ENCODE results near the gene RARRES2.

RARRES2 gene

DNA sequence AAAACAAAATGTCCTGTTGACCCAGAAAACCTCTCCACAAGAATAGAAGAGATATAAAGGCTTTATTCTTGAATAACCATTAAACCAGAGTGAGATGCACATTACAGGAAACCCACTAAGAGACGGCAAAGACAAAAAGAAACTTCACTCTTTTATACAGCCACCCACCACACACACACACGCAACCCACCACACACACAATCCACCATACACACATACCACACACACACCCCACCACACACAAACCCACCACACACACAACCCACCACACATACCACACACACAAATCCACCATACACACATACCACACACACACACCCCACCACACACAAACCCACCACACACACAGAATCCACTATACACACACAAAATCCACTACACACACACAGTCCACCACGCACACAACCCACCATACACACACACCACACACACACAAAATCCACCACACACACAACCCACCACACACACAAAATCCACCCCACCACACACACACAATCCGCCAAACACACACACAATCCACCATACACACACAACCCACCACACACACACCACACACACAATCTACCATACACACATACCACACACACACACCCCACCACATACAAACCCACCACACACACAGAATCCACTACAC, 17.7 kb upstream of the RARRES2 start:
- Mint-ChIP-seq H3K27me3 (no peaks in the 10 kb centered on the region), H3K4me3 (no peak overlapping the region), H3K27ac (peak overlapping the region; percentile 9 to 70), H3K9me3 (peaks cover 7 to 9% of the 10 kb centered on the region in 2 donors), H3K4me1 (peaks cover 47% of the 10 kb centered on the region)
- peak; percentile 39 for ATAC-seq
- DNase-seq = peak in 1 of 2 donors; percentile 18

GRCh38 chr7:150358433-150358832, 17.0 kb upstream of the RARRES2 start:
- DNase-seq = peak in 1 of 2 donors; percentile 57
- H3K27ac Mint-ChIP-seq = peak overlapping the region; percentile 10 to 51
- peak overlapping the region; percentile 72 to 79 for H3K4me3 Mint-ChIP-seq
- H3K27me3 Mint-ChIP-seq = no peaks in the 10 kb centered on the region
- H3K4me1 Mint-ChIP-seq = peaks cover 42% of the 10 kb centered on the region
- peaks cover 7 to 9% of the 10 kb centered on the region in 2 donors for H3K9me3 Mint-ChIP-seq
- ATAC-seq = peak; percentile 74

DNA sequence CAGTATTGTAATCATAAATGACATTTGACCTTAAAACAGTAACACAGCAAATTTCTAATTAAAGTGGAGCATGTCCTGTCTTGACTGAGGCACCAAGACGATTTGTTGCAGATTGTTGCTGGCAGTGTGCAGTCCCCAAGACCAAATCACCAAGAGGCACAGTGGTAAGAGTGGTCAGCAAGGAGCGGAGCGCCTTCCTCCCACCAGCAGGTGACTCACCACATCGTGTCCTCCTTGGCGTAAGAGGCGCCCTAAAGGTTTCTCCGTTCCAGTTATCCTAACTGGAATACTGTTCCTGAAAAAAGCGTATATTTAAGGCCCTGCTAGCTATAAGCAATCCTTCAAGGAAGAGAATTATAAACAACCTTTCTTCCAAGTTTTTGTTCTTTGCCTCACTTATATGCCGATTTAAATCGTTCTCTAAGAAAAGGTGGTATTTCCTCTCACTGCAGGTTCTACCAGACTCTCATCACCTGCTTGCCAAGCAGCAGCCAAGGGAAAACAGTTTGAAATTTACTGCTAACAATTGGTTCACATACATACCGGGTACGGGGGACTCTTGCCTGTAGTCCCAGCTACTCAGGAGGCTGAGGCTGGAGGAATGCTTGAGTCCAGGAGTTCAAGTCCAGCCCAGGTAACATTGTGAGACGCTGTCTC, 16.5 kb upstream of the RARRES2 start:
- ATAC-seq (peak; percentile 34), DNase-seq (peak in 1 of 2 donors; percentile 7)
- H3K4me3 Mint-ChIP-seq = peak overlapping the region; percentile 72 to 79
- no peaks in the 10 kb centered on the region for H3K27me3 Mint-ChIP-seq
- peaks cover 7 to 9% of the 10 kb centered on the region in 2 donors for H3K9me3 Mint-ChIP-seq
- peak overlapping the region; percentile 51 to 80 for H3K27ac Mint-ChIP-seq
- H3K4me1 Mint-ChIP-seq = peaks cover 42% of the 10 kb centered on the region

DNA sequence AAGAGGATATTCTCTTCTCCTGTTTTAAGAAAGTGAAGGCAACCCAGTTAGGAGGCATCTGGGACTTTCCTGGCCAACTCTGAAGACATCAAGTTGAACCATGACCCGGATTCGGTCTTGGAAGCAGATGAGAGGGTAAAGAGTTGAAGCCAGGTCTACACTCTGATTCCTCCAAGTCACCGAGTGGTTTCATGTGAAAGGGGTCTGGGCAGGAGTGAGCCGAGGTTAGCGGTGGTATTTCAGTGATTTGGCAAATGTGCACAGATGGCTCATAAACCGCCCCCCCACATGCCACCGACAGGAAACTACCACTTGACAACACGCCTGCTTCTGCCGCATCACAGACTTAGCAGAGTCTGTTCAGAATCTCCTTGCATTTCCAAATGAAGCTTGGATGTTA, 15.8 kb upstream of the RARRES2 start:
- H3K4me3 Mint-ChIP-seq = peak overlapping the region; percentile 72 to 79
- H3K9me3 Mint-ChIP-seq = peaks cover 7 to 9% of the 10 kb centered on the region in 2 donors
- H3K27ac Mint-ChIP-seq = peak overlapping the region in 1 of 2 donors; percentile 80
- no peaks in the 10 kb centered on the region for H3K27me3 Mint-ChIP-seq
- ATAC-seq (peak; percentile 82), DNase-seq (peak; percentile 54 to 71)
- peaks cover 42% of the 10 kb centered on the region for H3K4me1 Mint-ChIP-seq

- Mint-ChIP-seq H3K4me1 (peaks cover 42% of the 10 kb centered on the region), H3K27me3 (no peaks in the 10 kb centered on the region), H3K4me3 (peak overlapping the region; percentile 9 to 39), H3K27ac (peak overlapping the region in 1 of 2 donors; percentile 14), H3K9me3 (peaks cover 7 to 9% of the 10 kb centered on the region in 2 donors)
- ATAC-seq (no peak), DNase-seq (no peak)
Measured at GRCh38 chr7:150356265-150356897, 15.0 kb upstream of the RARRES2 start.

- peaks cover 7 to 9% of the 10 kb centered on the region in 2 donors for H3K9me3 Mint-ChIP-seq
- no peak overlapping the region for H3K4me3 Mint-ChIP-seq
- no peak for DNase-seq
- H3K27ac Mint-ChIP-seq = no peak overlapping the region
- no peaks in the 10 kb centered on the region for H3K27me3 Mint-ChIP-seq
- ATAC-seq = no peak
- H3K4me1 Mint-ChIP-seq = peaks cover 42% of the 10 kb centered on the region
Measured at GRCh38 chr7:150355666-150356059, 14.2 kb upstream of the RARRES2 start.

DNA sequence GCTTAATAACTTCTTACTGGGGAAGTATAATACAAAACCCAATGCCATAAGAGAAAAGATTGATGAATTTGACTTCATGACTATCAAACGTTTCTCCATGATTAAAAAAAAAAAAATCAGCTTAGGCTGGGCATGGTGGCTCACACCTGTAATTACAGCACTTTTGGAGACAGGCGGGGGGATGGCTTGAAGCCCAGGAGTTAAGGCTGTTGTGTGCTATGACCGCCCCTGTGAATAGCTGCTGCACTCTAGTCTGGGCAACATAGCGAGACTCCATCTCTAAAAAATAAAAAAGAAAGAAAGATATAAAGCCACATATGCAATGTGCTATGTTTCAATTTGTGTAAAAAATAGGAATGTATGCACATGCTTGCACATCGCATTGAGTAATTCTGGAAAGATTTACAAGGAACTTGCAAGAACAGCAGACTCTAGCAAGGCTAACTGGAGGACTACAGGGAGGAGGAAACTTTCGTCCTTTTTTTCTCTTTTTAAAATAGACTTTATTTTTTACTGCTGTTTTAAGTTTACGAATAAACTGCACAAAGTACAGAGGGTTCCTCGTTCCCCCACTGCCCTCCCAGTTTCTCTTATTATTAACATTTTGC, 10.3 kb upstream of the RARRES2 start:
- Mint-ChIP-seq H3K9me3 (no peaks in the 10 kb centered on the region), H3K27ac (no peak overlapping the region), H3K4me3 (no peak overlapping the region), H3K4me1 (peaks cover 7% of the 10 kb centered on the region), H3K27me3 (peaks cover 1% of the 10 kb centered on the region)
- ATAC-seq (no peak), DNase-seq (no peak)

DNA sequence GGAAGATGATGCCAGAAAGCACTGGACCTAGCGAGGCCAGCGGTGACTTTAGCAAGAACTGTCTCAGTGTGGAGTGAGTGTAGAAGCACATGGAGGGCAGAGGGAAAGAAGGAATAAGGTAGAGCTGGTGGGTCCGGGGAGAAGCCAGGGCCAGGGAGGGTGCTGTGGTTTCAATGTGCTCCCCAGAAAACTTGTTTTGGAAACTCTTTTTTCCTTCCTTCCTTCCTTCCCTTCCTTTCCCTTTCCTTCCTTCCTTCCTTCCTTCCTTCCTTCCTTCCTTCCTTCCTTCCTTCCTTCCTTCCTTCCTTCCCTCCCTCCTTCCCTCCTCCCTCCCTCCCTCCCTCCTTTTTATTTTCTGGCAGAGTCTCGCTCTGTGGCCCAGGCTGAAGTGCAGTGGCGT, 5.5 kb upstream of the RARRES2 start:
- peaks cover 0 to 8% of the 10 kb centered on the region in 2 donors for H3K9me3 Mint-ChIP-seq
- no peak overlapping the region for H3K27ac Mint-ChIP-seq
- no peak overlapping the region for H3K4me3 Mint-ChIP-seq
- peaks cover 3% of the 10 kb centered on the region for H3K4me1 Mint-ChIP-seq
- no peak for DNase-seq
- ATAC-seq = no peak
- peaks cover 29% of the 10 kb centered on the region for H3K27me3 Mint-ChIP-seq

DNA sequence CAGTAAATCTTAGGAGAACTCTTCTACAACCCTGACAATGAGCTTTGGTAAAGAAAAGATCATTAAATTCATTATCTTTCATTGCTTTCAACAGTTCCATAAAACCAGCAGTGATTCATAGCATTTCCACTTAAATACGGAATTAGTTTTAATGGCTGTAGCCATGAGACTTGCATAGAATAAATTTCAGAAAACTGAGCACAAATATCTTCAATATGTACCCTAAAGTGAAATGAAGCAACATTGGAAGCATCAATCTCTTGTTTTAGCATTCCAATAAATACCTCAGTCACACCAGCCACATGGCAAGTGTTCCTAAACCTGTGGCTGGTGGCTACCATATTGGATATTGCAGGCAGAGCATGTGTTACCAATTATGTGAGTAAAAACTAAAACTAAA, 3.6 kb upstream of the RARRES2 start:
- H3K9me3 Mint-ChIP-seq = peaks cover 0 to 8% of the 10 kb centered on the region in 2 donors
- ATAC-seq (no peak), DNase-seq (no peak)
- no peak overlapping the region for H3K4me3 Mint-ChIP-seq
- H3K27me3 Mint-ChIP-seq = peaks cover 48% of the 10 kb centered on the region
- H3K27ac Mint-ChIP-seq = no peak overlapping the region
- H3K4me1 Mint-ChIP-seq = peaks cover 21% of the 10 kb centered on the region

DNA sequence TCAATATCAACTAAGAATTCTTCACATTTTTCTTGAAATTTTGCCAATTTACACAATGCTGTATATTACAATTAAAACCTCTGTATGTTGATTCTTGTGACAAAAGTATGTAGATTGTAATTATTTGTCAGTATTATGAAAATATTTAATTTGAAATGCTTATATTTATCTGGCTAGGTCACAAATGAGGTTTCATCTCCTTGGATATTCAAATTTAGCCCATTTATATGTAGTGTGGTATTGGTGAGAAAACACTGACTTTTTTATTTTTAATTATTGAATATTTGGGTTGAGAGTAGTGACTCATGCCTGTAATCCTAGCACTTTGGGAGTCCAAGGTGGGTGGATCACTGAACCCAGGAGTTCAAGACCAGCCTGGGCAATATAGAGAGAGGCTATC, 2.9 kb upstream of the RARRES2 start:
- H3K4me3 Mint-ChIP-seq = no peak overlapping the region
- peaks cover 28% of the 10 kb centered on the region for H3K4me1 Mint-ChIP-seq
- peaks cover 0 to 8% of the 10 kb centered on the region in 2 donors for H3K9me3 Mint-ChIP-seq
- peaks cover 56% of the 10 kb centered on the region for H3K27me3 Mint-ChIP-seq
- no peak for ATAC-seq
- H3K27ac Mint-ChIP-seq = no peak overlapping the region
- DNase-seq = no peak

DNA sequence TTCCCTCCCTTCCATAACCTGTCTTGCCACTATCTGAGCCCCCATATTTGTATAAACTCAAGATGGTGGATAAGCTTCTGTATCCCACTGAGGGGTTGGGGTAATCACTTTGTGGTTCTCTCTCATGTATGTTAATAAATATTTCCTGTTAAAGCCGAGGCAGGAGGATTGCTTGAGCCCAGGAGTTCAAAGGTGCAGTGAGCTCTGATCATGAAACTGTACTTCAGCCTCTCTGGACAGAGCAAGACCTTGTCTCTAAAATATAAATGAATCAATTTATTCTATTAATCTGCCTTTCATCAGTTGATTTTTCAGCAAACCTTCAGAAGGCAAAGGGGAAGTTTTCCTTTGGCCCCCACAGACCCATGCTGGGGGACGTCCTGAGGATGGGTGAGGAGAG, 1.8 kb upstream of the RARRES2 start:
- Mint-ChIP-seq H3K27ac (no peak overlapping the region), H3K27me3 (peaks cover 56% of the 10 kb centered on the region), H3K4me1 (peaks cover 33% of the 10 kb centered on the region), H3K4me3 (no peak overlapping the region), H3K9me3 (peaks cover 0 to 8% of the 10 kb centered on the region in 2 donors)
- DNase-seq = no peak
- ATAC-seq = no peak

DNA sequence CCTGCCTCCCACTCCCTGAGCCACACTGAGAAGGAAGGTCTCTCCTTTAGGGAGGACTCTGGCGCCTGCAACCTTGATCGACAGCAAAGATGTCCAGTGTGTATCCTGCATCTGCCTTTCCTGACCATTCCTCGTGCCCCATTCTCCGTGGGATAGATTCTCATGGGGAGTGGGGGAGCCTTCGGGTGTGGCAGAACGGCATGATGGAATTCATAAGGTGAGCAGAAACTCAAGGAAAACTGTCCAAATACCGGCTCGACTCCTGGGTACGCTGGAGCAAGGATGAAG, 636 bp upstream of the RARRES2 start:
- H3K27ac Mint-ChIP-seq = no peak overlapping the region
- ATAC-seq = no peak
- H3K4me3 Mint-ChIP-seq = peak overlapping the region in 1 of 2 donors; percentile 57
- no peak for DNase-seq
- H3K27me3 Mint-ChIP-seq = peaks cover 56% of the 10 kb centered on the region
- H3K9me3 Mint-ChIP-seq = peaks cover 0 to 8% of the 10 kb centered on the region in 2 donors
- H3K4me1 Mint-ChIP-seq = peaks cover 33% of the 10 kb centered on the region

DNA sequence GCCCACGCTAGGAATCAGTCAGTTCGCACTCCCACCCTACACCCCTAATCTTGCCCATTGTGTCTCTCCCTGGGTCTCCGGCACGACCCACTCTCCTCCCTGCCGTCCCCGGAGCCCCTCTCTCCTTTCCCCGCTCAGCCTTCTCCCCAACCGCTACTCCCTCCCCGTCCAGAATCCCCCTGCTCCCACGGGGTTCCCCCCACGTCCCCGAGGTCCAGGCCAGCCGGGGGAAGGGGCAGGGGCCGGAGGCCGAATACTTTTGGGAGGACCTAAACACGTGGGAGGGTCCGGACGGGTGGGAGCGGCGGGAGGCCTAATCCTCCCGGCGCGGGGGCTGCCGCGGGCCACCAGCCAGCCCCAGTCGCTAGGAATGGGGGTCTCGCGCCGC, 560 bp downstream of the RARRES2 start:
- Mint-ChIP-seq H3K27me3 (peaks cover 47% of the 10 kb centered on the region), H3K27ac (no peak overlapping the region)
- ATAC-seq = peak; percentile 21

GRCh38 chr7:150340024-150340749, 1.2 kb downstream of the RARRES2 start:
- peak; percentile 64 for ATAC-seq
- Mint-ChIP-seq H3K9me3 (peaks cover 0 to 8% of the 10 kb centered on the region in 2 donors), H3K27me3 (peaks cover 47% of the 10 kb centered on the region), H3K4me1 (peaks cover 33% of the 10 kb centered on the region), H3K4me3 (peak overlapping the region in 1 of 2 donors; percentile 74), H3K27ac (peak overlapping the region in 1 of 2 donors; percentile 63)
- DNase-seq = no peak

More for the DNA sequence above, 560 bp downstream of the RARRES2 start:
- Mint-ChIP-seq H3K4me3 (peak overlapping the region in 1 of 2 donors; percentile 74), H3K4me1 (peaks cover 33% of the 10 kb centered on the region), H3K9me3 (peaks cover 0 to 8% of the 10 kb centered on the region in 2 donors)
- DNase-seq = no peak

DNA sequence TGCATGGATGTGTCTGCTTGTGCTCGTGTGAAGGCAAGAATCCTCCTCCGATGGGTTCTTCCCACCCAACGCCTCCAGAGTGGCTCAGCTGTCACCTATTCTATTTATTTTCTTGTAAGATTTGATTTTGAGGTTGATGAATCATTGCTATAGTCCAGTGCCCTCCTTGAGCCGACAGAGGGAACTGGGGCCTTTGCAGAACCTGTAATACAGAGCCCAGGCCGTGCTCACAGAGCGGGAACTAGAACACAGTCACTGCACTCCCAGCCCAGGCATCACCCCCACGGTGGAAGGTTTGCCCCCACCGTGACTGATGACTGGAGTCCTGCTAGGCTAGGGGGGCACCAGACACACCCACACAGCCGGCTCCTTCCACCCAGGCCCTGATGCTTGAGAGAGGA, 2.0 kb downstream of the RARRES2 start:
- Mint-ChIP-seq H3K27me3 (peaks cover 47% of the 10 kb centered on the region), H3K9me3 (peaks cover 0 to 8% of the 10 kb centered on the region in 2 donors), H3K4me1 (peaks cover 33% of the 10 kb centered on the region), H3K4me3 (peak overlapping the region in 1 of 2 donors; percentile 13), H3K27ac (no peak overlapping the region)
- ATAC-seq = no peak
- no peak for DNase-seq
